ENCODE measurements around the gene PNPLA1. TPM values are rescaled to one million over a fixed set of nuclear protein-coding genes. Genes with fewer than 3 reads are reported as not detected.

PNPLA1 gene
- total and polyA plus RNA-seq, 8 donors = 0.11 to 2.0 (median 0.15) TPM; not detected in 1

DNA sequence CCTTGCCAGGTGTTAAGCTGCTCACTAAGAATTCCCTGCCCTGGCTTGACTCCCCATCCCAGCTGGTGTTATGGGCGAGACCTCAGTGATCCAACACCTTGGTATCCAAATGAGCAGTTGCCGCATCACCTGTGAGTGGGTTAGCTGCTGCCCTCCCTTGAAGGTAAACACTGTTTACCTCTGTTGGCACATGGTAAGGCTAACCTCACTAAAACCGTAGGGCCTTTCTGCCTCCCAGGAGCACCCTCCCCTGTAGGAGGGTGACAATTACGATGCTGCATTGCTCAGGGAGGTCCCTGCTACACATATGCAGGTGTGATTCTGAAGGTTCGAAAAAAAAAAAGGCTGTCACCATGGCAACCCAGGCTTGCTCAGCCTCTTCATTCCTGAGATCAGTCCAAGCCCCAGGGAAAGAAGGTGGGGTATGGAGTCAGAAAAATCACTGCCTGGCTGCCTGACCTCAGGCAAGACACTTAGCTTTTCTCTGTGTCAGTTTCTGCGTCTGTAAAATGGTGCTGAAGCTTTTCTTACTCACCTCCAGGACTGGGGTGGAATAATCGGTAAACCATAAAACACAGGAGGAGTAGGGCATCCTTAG lies 19.5 kb downstream of the PNPLA1 start:
- H3K9me3 ChIP-seq = no peaks in the 10 kb centered on the region
- TF ChIP-seq, protein P1, sequence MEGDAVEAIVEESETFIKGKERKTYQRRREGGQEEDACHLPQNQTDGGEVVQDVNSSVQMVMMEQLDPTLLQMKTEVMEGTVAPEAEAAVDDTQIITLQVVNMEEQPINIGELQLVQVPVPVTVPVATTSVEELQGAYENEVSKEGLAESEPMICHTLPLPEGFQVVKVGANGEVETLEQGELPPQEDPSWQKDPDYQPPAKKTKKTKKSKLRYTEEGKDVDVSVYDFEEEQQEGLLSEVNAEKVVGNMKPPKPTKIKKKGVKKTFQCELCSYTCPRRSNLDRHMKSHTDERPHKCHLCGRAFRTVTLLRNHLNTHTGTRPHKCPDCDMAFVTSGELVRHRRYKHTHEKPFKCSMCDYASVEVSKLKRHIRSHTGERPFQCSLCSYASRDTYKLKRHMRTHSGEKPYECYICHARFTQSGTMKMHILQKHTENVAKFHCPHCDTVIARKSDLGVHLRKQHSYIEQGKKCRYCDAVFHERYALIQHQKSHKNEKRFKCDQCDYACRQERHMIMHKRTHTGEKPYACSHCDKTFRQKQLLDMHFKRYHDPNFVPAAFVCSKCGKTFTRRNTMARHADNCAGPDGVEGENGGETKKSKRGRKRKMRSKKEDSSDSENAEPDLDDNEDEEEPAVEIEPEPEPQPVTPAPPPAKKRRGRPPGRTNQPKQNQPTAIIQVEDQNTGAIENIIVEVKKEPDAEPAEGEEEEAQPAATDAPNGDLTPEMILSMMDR (IDR thresholded peaks at IDR 0.05) = no peak
- H3K27me3 ChIP-seq = peaks cover 9 to 29% of the 10 kb centered on the region in 2 donors
- ATAC-seq (no peak), DNase-seq (no peak)
- H3K27ac ChIP-seq = no peak overlapping the region
- no peak overlapping the region for H3K4me3 ChIP-seq
- H3K4me1 ChIP-seq = peaks cover 0 to 30% of the 10 kb centered on the region in 2 donors
- no peaks in the 10 kb centered on the region for H3K36me3 ChIP-seq
- intact Hi-C loops (cut with DNase I) = no loop called here

DNA sequence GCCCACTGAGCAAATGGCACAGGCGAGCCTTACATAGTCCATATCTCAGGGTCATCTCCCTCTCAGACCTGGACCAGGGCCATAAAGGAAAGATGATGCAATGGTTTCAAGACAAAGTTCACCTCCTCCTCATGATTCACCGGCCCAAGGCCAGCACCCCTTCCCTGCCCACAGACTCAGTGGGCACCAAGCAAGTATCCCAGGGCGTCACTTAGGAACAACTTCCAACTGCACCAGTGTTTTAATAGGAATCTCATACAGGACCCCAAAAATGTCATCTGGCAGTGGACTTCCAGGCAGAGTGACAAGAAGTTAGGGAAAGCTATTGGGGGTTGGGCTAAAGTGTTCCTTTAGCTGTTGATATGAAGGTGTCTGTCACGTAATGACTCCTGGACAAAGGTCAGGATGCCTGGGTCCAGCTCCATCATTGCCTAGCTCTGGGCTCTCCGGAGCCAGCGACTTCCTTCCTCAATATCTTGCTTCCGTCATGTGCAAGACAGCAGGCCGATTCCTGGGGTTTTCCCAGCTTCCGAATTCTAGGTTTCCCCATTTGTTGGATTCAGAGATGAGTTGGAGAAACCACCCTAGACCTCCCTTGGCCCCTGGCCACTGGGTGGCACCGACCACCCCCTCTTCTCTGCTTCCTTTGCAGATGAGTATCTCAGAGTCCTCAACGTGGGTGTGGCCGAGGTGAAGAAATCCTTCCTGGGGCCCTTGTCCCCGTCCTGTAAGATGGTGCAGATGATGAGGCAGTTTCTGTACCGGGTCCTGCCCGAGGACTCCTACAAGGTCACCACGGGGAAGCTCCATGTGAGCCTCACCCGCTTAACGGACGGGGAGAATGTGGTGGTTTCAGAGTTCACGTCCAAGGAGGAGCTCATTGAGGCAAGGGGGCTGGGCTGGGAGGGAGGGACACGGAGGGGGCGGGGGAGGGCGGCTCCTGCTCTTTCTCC lies 21.1 kb downstream of the PNPLA1 start:
- Histone ChIP-seq H3K4me1 (peaks cover 0 to 34% of the 10 kb centered on the region in 2 donors), H3K27ac (peak overlapping the region in 1 of 2 donors; percentile 86), H3K9me3 (no peaks in the 10 kb centered on the region), H3K36me3 (no peaks in the 10 kb centered on the region), H3K4me3 (peak overlapping the region in 1 of 2 donors; percentile 27), H3K27me3 (peaks cover 0 to 14% of the 10 kb centered on the region in 2 donors)
- DNase-seq (peak in 1 of 4 donors; percentile 52), ATAC-seq (peak; percentile 42)
- TF ChIP-seq, protein P1 (IDR thresholded peaks at IDR 0.05) = peak in 1 of 2 donors; percentile 21
- intact Hi-C loops (cut with DNase I) = no loop called here

DNA sequence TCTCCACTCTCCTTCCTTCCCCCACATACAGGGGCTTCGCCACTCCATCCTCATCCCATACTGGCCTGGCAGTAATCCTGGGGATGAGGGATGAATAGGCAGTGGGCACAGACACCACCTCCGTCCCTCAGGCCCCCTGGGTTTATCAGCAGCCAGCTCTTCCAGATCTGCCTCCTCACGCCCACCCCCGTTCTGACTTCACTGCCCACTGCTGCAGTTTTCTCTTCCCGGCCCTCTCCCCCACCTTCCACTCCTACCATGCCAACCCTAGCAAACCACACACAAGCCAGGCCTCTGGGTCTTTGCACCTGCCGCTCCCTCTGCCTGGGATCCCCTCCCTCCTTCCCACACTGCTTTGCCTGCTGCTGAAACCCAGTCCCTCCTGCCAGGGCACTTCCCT lies 22.3 kb downstream of the PNPLA1 start:
- Histone ChIP-seq H3K9me3 (no peaks in the 10 kb centered on the region), H3K4me3 (no peak overlapping the region), H3K27me3 (peaks cover 0 to 2% of the 10 kb centered on the region in 2 donors), H3K27ac (peak overlapping the region in 1 of 2 donors; percentile 86), H3K36me3 (no peaks in the 10 kb centered on the region), H3K4me1 (peaks cover 0 to 44% of the 10 kb centered on the region in 2 donors)
- intact Hi-C loops (cut with DNase I) = no loop called here
- ATAC-seq (no peak), DNase-seq (no peak)
- TF ChIP-seq, protein P1 (IDR thresholded peaks at IDR 0.05) = no peak

DNA sequence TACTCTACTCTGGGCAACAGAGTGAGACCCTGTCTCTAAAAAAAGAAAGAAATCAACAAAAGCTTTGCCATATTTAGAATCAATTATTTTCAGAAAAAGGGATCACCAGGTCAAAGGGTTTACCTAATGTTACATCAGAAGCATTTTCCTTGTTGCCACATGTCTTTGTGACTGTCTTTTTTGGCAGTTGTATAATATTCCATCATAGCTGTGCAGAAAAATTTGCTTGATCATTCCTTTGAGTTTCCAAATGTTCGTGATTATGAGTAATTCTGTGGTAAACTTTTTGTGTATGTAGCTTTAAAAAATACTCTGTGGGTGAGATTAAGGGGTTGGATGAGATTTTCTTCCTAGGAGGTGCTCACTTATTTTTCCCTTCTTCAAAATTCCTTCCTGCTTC lies 26.4 kb downstream of the PNPLA1 start:
- Histone ChIP-seq H3K36me3 (no peaks in the 10 kb centered on the region), H3K4me3 (no peak overlapping the region), H3K4me1 (peaks cover 0 to 36% of the 10 kb centered on the region in 2 donors), H3K9me3 (no peaks in the 10 kb centered on the region), H3K27ac (peak overlapping the region in 1 of 2 donors; percentile 23), H3K27me3 (peaks cover 0 to 3% of the 10 kb centered on the region in 2 donors)
- ATAC-seq (no peak), DNase-seq (no peak)
- intact Hi-C loops (cut with DNase I) = no loop called here
- TF ChIP-seq, protein P1 (IDR thresholded peaks at IDR 0.05) = no peak

DNA sequence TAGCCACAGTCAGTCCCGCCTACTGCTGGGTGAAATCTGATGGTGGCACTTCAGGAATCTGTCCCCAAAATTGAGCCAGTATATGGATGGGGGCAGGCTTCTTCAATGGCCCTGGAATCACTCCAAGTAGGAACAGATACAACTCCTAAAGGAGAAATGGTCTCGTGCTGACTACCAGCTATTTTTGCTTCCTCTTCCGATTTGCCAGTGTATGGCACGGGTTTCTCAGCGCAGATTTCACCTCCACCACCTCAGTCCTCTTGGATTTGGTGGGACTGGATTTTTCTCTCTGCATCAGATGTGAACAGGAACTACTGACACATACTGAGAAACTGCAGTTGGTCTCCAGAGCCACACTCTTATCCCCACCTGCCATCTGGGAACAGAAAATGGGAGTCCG lies 27.2 kb downstream of the PNPLA1 start:
- no peaks in the 10 kb centered on the region for H3K36me3 ChIP-seq
- H3K4me1 ChIP-seq = peaks cover 0 to 33% of the 10 kb centered on the region in 2 donors
- TF ChIP-seq, protein P1 (IDR thresholded peaks at IDR 0.05) = no peak
- no peaks in the 10 kb centered on the region for H3K9me3 ChIP-seq
- no peak overlapping the region for H3K27ac ChIP-seq
- DNase-seq = no peak
- ATAC-seq = no peak
- H3K27me3 ChIP-seq = peaks cover 0 to 10% of the 10 kb centered on the region in 2 donors
- no peak overlapping the region for H3K4me3 ChIP-seq
- intact Hi-C loops (cut with DNase I) = no loop called here
